ENCODE results near the gene WFDC6.

DNA sequence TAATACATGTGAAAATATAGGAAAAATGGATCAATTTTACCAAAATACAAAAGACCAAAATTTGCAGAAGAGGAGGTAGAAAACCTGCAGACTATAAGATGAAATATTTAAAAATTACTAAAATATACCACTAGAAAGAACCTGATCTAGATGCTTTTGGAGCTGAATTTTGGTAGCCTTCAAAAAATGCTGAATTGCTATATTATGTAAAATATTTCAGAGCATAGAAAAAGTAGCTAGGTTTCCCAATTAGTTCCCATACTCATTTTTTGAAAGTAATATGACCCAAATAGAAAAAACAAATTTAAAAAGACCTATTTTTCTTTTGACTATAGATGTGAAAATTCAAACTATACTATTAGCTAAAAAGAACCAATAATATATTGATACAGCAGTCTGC is 11.5 kb upstream of the WFDC6 start:
- TF ChIP-seq CTCF (IDR thresholded peaks at IDR 0.05; ENCODE audit: low read depth, low read length) (no peak), EZH2phosphoT487 (IDR thresholded peaks at IDR 0.05; ENCODE audit: low read depth) (no peak)
